GM13977 (cell line): ENCODE measurements around the gene UNC5CL.
"Not testable (repeated sequence)": the region's sequence is repeated elsewhere in the genome, so short reads cannot be mapped to it uniquely, and the experiment has no call there.

ENCODE experiments used
- DNase-seq: peaks from one replicate; pipeline ENCODE4 v3.0.0; 2012; ENCODE audit warnings: low spot score
- in situ Hi-C: fragments of 300-500 bp; cut with MboI; formaldehyde crosslinking; loops from one replicate; pipeline ENCODE4 v1.12.0; 2022; ENCODE audit warnings: low sequenced_read_pairs, low pct_unique_long_range_greater_than_20kb, mixed read lengths, inconsistent platforms; ENCODE audit not compliant: unreplicated experiment
- TF ChIP-seq, protein P1 (sequence below): IDR thresholded peaks from 2 replicates; pipeline ENCODE4 v1.5.1; 2012; ENCODE audit warnings: mild to moderate bottlenecking, control low read depth; ENCODE audit not compliant: insufficient read depth; ENCODE audit errors: extremely low read depth, missing control alignments

The UNC5CL gene

GRCh38 chr6:41017663-41018062 lies 21.4 kb downstream of the UNC5CL start:
- TF ChIP-seq, protein P1, sequence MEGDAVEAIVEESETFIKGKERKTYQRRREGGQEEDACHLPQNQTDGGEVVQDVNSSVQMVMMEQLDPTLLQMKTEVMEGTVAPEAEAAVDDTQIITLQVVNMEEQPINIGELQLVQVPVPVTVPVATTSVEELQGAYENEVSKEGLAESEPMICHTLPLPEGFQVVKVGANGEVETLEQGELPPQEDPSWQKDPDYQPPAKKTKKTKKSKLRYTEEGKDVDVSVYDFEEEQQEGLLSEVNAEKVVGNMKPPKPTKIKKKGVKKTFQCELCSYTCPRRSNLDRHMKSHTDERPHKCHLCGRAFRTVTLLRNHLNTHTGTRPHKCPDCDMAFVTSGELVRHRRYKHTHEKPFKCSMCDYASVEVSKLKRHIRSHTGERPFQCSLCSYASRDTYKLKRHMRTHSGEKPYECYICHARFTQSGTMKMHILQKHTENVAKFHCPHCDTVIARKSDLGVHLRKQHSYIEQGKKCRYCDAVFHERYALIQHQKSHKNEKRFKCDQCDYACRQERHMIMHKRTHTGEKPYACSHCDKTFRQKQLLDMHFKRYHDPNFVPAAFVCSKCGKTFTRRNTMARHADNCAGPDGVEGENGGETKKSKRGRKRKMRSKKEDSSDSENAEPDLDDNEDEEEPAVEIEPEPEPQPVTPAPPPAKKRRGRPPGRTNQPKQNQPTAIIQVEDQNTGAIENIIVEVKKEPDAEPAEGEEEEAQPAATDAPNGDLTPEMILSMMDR: no peak
- no peak for DNase-seq
- in situ Hi-C loops: no loop called here

GRCh38 chr6:41015860-41016259 lies 23.2 kb downstream of the UNC5CL start:
- in situ Hi-C loops, DNase-seq: not testable (repeated sequence)

DNA sequence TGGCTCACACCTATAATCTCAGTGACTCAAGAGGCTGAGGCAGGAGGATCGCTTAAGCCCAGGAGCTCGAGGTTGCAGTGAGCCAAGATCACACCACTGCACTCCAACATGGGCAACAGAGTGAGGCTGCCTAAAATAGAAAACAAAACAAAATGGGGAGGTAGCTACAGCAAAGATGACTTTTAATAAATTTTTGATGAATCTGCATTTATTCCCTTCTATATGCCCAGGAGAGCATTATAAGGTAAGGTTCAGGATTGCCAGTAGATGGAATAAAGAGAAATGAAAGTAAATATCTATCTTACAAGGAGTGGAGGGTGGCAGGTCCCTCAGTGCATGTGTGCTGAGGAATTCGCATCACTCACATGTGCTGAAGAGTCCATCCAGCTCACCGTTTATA lies 24.2 kb downstream of the UNC5CL start:
- DNase-seq: no peak
- TF ChIP-seq, protein P1: no peak
- in situ Hi-C loops: no loop called here

DNA sequence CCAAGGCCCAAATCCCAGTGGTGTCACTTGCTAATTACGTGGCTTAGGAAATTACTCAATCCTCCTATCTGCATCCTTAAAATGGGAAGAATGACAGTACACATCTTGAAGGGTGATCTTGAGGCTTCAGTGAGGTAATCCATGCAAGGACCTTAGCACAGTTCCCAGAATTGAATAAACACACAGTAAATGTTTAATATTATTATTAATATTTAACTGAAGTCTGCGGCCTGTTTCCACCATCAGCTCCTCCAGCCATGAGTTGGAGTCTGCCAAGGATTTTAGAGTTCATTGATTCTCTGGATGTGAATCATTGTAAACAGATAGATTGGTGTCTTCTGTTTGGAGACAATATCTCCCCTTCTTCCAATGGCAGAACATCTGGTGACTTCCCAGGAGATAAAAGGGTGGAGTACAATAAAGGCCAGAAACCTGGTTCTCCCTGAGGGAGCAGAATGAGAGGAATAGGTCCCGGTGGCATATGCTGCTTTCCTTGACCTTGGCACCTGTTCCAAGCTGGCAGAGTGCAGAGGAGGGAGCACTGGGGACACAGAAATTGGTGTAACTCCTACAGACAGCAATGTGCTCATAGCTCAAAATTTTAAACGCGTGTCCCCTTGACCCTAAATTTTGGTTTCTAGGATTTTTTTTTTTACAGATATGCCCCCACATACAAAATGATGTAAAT lies 25.4 kb downstream of the UNC5CL start:
- TF ChIP-seq, protein P1: no peak
- DNase-seq: no peak
- in situ Hi-C loops: no loop called here

GRCh38 chr6:41011673-41012072 lies 27.3 kb downstream of the UNC5CL start:
- no peak for DNase-seq
- in situ Hi-C loops: no loop called here
- TF ChIP-seq, protein P1: no peak

- in situ Hi-C loops: no loop called here
- DNase-seq: no peak
- TF ChIP-seq, protein P1: no peak
These were observed 29.4 kb downstream of the UNC5CL start for GRCh38 chr6:41009669-41010068.

DNA sequence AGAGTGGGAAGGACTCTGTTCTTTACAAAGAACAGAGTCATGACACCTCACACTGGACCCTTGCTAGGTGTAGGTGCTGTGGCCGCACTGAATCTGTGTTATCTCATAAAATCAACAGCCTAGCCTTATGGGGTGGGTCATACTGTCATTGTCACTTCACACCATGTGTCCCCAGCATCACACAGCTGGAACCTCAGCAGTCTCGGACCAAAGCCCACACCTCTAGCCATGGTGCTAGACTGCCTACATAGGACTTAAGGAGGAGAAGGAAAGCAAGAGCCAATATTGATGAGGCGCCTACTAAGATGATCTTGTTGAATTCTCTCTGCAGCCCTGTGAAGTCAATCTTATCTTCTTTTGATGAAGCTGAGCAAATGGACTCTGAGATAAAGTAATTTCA lies 31.0 kb downstream of the UNC5CL start:
- TF ChIP-seq, protein P1: no peak
- no peak for DNase-seq
- in situ Hi-C loops: no loop called here

DNA sequence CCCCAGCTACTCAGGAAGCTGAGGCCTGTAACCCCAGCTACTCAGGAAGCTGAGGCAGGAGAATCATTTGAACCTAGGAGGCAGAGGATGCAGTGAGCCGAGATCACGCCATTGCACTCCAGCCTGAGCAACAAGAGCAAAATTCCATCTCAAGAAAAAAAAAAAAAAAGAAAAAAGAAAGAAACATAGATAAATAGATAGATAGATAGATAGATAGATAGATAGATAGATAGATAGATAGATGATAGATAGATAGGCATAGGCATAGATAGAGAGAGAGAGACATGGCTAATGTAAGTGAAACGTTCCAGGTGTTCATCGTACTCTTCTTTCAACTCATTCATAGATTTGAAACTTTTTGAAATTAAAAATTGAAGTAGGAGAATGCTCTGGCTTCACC lies 32.0 kb downstream of the UNC5CL start:
- in situ Hi-C loops, DNase-seq: not testable (repeated sequence)
